PC-3 (cell line): ENCODE data around the gene MBOAT7.

Source experiments
- EZH2phosphoT487 ChIP-seq: fragments of 300-600 bp; sonication (generic); IDR thresholded peaks from 2 replicates; pipeline ENCODE4 v1.6.1; 2018; ENCODE audit warnings: mild to moderate bottlenecking, antibody characterized with exemption, low read length, borderline replicate concordance
- TF ChIP-seq, protein P1 (sequence below): fragments of 300-600 bp; sonication (generic); conservative IDR thresholded peaks from 2 replicates; pipeline ENCODE4 v1.5.1; 2017; ENCODE audit warnings: antibody characterized with exemption, low read depth, mild to moderate bottlenecking, low read length

- TF ChIP-seq, protein P1, sequence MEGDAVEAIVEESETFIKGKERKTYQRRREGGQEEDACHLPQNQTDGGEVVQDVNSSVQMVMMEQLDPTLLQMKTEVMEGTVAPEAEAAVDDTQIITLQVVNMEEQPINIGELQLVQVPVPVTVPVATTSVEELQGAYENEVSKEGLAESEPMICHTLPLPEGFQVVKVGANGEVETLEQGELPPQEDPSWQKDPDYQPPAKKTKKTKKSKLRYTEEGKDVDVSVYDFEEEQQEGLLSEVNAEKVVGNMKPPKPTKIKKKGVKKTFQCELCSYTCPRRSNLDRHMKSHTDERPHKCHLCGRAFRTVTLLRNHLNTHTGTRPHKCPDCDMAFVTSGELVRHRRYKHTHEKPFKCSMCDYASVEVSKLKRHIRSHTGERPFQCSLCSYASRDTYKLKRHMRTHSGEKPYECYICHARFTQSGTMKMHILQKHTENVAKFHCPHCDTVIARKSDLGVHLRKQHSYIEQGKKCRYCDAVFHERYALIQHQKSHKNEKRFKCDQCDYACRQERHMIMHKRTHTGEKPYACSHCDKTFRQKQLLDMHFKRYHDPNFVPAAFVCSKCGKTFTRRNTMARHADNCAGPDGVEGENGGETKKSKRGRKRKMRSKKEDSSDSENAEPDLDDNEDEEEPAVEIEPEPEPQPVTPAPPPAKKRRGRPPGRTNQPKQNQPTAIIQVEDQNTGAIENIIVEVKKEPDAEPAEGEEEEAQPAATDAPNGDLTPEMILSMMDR = no peak
- no peak for TF ChIP-seq EZH2phosphoT487
These were observed 40.7 kb upstream of the MBOAT7 start for GRCh38 chr19:54230031-54230430.
